ENCODE data around the gene RNF224. TPM values are rescaled to one million over a fixed set of nuclear protein-coding genes. Genes with fewer than 3 reads are reported as not detected.

Gene RNF224
- polyA plus RNA-seq, 1 donor from 2014 or later: not detected

DNA sequence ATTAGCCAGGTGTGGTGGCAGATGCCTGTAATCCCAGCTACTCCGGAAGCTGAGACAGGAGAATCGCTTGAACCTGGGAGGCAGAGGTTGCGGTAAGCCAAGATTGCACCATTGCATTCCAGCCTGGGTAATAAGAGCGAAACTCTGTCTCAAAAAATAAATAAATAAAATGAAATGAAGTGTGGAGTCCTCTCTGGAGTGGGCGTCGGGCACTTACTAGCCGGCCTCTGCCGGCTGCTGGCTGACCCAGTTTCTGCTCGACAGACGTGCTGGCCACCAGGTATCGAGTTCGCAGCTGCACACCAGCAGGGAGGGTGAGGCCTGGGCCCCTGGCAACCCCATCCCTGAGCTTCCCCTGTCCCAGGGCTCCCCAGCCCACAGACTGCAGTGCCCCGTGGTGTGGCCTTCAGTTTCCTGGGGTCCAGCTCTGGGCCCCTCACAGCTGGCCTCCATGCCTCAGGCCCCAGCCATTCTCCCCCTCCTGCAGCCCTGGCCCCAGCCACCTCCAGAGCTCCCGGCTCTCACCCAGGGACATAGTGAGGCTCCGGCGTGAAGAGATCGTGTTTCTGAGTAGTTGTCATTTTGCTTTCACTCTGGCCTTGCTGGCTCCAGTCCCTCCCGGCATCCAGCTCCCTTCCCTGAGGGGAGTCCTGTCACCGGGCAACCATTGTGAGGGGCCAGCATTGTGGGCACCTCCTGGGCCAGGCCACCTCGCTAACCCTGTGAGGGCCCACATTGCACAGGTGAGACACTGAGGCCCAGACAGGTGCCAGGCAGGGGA is 20.0 kb downstream of the RNF224 start:
- Histone ChIP-seq H3K4me2 (ENCODE audit: low read length) (no peak overlapping the region), H3K27ac (ENCODE audit: low read length) (no peak overlapping the region)
- TF ChIP-seq SMC3 (conservative IDR thresholded peaks at IDR 0.05; ENCODE audit: poor library complexity): no peak
- no peak for TF ChIP-seq EZH2 (IDR thresholded peaks at IDR 0.05; ENCODE audit: borderline replicate concordance, insufficient read depth, low read length, poor library complexity, severe bottlenecking)
- TF ChIP-seq, protein P1, sequence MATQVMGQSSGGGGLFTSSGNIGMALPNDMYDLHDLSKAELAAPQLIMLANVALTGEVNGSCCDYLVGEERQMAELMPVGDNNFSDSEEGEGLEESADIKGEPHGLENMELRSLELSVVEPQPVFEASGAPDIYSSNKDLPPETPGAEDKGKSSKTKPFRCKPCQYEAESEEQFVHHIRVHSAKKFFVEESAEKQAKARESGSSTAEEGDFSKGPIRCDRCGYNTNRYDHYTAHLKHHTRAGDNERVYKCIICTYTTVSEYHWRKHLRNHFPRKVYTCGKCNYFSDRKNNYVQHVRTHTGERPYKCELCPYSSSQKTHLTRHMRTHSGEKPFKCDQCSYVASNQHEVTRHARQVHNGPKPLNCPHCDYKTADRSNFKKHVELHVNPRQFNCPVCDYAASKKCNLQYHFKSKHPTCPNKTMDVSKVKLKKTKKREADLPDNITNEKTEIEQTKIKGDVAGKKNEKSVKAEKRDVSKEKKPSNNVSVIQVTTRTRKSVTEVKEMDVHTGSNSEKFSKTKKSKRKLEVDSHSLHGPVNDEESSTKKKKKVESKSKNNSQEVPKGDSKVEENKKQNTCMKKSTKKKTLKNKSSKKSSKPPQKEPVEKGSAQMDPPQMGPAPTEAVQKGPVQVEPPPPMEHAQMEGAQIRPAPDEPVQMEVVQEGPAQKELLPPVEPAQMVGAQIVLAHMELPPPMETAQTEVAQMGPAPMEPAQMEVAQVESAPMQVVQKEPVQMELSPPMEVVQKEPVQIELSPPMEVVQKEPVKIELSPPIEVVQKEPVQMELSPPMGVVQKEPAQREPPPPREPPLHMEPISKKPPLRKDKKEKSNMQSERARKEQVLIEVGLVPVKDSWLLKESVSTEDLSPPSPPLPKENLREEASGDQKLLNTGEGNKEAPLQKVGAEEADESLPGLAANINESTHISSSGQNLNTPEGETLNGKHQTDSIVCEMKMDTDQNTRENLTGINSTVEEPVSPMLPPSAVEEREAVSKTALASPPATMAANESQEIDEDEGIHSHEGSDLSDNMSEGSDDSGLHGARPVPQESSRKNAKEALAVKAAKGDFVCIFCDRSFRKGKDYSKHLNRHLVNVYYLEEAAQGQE (IDR thresholded peaks at IDR 0.05; ENCODE audit: borderline replicate concordance): no peak
- no peak for TF ChIP-seq TAF1 (IDR thresholded peaks at IDR 0.05; ENCODE audit: low read depth)
- no peak for TF ChIP-seq EP300 (conservative IDR thresholded peaks at IDR 0.05; ENCODE audit: poor library complexity, severe bottlenecking)
- no peak for TF ChIP-seq MXI1 (conservative IDR thresholded peaks at IDR 0.05; ENCODE audit: poor library complexity, severe bottlenecking)
- TF ChIP-seq, protein P2, sequence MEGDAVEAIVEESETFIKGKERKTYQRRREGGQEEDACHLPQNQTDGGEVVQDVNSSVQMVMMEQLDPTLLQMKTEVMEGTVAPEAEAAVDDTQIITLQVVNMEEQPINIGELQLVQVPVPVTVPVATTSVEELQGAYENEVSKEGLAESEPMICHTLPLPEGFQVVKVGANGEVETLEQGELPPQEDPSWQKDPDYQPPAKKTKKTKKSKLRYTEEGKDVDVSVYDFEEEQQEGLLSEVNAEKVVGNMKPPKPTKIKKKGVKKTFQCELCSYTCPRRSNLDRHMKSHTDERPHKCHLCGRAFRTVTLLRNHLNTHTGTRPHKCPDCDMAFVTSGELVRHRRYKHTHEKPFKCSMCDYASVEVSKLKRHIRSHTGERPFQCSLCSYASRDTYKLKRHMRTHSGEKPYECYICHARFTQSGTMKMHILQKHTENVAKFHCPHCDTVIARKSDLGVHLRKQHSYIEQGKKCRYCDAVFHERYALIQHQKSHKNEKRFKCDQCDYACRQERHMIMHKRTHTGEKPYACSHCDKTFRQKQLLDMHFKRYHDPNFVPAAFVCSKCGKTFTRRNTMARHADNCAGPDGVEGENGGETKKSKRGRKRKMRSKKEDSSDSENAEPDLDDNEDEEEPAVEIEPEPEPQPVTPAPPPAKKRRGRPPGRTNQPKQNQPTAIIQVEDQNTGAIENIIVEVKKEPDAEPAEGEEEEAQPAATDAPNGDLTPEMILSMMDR (IDR thresholded peaks at IDR 0.05; ENCODE audit: poor library complexity, severe bottlenecking): no peak
- TF ChIP-seq RAD21 (conservative IDR thresholded peaks at IDR 0.05): no peak
- TF ChIP-seq POLR2AphosphoS5 (IDR thresholded peaks at IDR 0.05): no peak

DNA sequence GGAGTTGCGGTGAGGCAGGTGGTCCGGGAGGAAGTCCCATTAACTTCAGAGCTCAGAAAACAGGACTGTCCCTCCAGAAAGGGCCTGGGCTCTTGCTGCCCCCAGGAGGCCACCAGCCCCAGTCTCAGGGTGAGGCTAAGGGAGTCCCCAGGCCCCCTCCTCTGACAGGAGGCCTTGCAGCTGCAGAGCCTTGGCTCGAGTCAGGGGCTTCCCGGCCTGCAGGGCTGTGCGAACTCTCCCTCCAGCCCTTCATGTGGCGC is 20.5 kb downstream of the RNF224 start:
- Histone ChIP-seq H3K9me2 (ENCODE audit: insufficient read depth, low read length) (no peaks in the 10 kb centered on the region), H3K27ac (ENCODE audit: low read length) (no peak overlapping the region), H3K9me3 (ENCODE audit: low read length) (no peaks in the 10 kb centered on the region), H3K36me3 (ENCODE audit: insufficient read depth, low read length) (no peaks in the 10 kb centered on the region), H3F3A (ENCODE audit: insufficient read depth, low read length, poor library complexity, severe bottlenecking) (no peaks in the 10 kb centered on the region), H3K79me2 (replicated peaks; ENCODE audit: insufficient read depth, low read length) (peaks cover 1% of the 10 kb centered on the region), H3K9ac (ENCODE audit: low read length) (no peak overlapping the region), H2AFZ (ENCODE audit: low read depth, low read length) (no peak overlapping the region), H3K4me2 (ENCODE audit: low read length) (no peak overlapping the region), H4K20me1 (ENCODE audit: insufficient read depth) (no peaks in the 10 kb centered on the region), H3K27me3 (ENCODE audit: insufficient read depth, low read depth, low read length) (no peaks in the 10 kb centered on the region), H3K4me3 (ENCODE audit: low read length) (no peak overlapping the region)
- TF ChIP-seq RAD21 (conservative IDR thresholded peaks at IDR 0.05): no peak
- TF ChIP-seq TAF1 (IDR thresholded peaks at IDR 0.05; ENCODE audit: low read depth): no peak
- TF ChIP-seq, protein P2 (IDR thresholded peaks at IDR 0.05; ENCODE audit: poor library complexity, severe bottlenecking): no peak
- TF ChIP-seq SMC3 (conservative IDR thresholded peaks at IDR 0.05; ENCODE audit: poor library complexity): no peak
- TF ChIP-seq, protein P1 (IDR thresholded peaks at IDR 0.05; ENCODE audit: borderline replicate concordance): no peak

More for the DNA sequence above, 20.0 kb downstream of the RNF224 start:
- Histone ChIP-seq H3K9me2 (ENCODE audit: insufficient read depth, low read length) (no peaks in the 10 kb centered on the region), H3K9ac (ENCODE audit: low read length) (no peak overlapping the region), H2AFZ (ENCODE audit: low read depth, low read length) (no peak overlapping the region), H4K20me1 (ENCODE audit: insufficient read depth) (no peaks in the 10 kb centered on the region), H3K4me3 (ENCODE audit: low read length) (no peak overlapping the region), H3K79me2 (replicated peaks; ENCODE audit: insufficient read depth, low read length) (peaks cover 6% of the 10 kb centered on the region), H3F3A (ENCODE audit: insufficient read depth, low read length, poor library complexity, severe bottlenecking) (no peaks in the 10 kb centered on the region), H3K9me3 (ENCODE audit: low read length) (no peaks in the 10 kb centered on the region), H3K36me3 (ENCODE audit: insufficient read depth, low read length) (no peaks in the 10 kb centered on the region), H3K27me3 (ENCODE audit: insufficient read depth, low read depth, low read length) (no peaks in the 10 kb centered on the region)
